Central memory CD8-positive, alpha-beta T cell (primary cell): Measurements from ENCODE around the gene ZMYND10.

Source experiments
- ATAC-seq: fragments of 150-1000 bp; cut with Tn5 transposase; replicated peaks from 2 replicates; pipeline ENCODE4 v1.10.0; 2022; ENCODE audit warnings: mild to moderate bottlenecking, moderate FRiP score, moderate number of reproducible peaks; ENCODE audit not compliant: poor library complexity, severe bottlenecking; ENCODE audit errors: extremely low read depth
- DNase-seq, 2 donors: peaks; one replicate each; pipeline ENCODE4 v3.0.0; 2021; ENCODE audit warnings: low spot score in 2 of 2
- H3K27ac Mint-ChIP-seq: one replicate; pipeline ENCODE4 v1.8.0; 2022; ENCODE audit warnings: low read depth, mild to moderate bottlenecking, moderate library complexity, mixed read lengths
- H3K27me3 Mint-ChIP-seq: one replicate; pipeline ENCODE4 v1.8.0; 2022; ENCODE audit warnings: mixed read lengths
- H3K36me3 Mint-ChIP-seq: one replicate; pipeline ENCODE4 v1.8.0; 2022; ENCODE audit warnings: mild to moderate bottlenecking, moderate library complexity, mixed read lengths; ENCODE audit not compliant: insufficient read depth
- H3K4me1 Mint-ChIP-seq: one replicate; pipeline ENCODE4 v1.8.0; 2022; ENCODE audit warnings: mixed read lengths
- H3K4me3 Mint-ChIP-seq: one replicate; pipeline ENCODE4 v1.8.0; 2022; ENCODE audit warnings: mild to moderate bottlenecking, moderate library complexity, mixed read lengths
- H3K9me3 Mint-ChIP-seq: one replicate; pipeline ENCODE4 v1.8.0; 2022; ENCODE audit warnings: mixed read lengths

ZMYND10 gene

DNA sequence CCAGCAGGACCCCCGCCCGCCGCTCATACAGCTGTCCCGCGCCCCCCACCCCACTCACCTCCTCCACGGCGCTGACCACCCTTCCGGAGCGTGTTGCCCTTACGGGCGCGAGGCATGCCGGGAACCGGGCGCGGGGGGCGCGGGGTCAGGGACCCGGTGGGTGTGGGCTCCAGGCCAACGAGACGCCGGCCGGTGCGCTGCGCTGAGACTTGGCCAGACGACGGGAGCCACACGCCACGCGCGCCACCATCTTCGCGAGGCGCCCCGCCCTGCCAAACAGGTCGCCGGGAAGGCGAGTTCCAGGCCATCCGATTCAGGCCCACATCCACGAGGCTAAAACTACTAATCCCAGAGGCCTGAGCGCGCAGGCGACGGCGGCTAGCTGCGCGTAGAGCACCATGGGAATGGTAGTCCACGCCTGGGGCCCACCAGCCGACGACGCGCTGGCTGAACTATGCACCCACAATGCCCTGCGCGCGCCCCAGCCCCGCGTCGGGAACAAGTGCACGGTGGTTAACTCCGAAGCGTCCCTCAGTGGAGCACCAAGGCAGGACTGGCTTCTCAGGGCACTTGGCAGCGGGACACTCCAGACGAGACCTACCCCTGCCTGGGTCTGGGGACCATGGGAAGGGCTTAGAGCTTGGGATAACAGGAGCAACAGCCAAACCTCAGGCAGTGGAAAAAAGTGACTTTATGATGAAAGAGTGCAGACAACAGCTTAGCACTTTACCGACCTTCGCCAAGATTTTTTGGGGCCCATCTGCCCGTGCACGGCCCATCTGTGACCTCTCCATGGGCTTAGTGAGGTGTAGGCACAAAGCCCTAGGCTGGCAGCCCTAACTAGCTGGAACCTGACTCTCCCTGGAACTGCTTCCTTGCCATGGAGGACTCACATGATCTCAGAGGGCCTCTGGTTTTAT is 53.1 kb downstream of the ZMYND10 start, which contains the start of gene IFRD2:
Gene IFRD2, minus strand, starts transcription at position 271 of the 920 bp plus-strand sequence. Its CDS starts 155 bp downstream, at position 116.
- H3K27me3 Mint-ChIP-seq = no peaks in the 10 kb centered on the region
- H3K36me3 Mint-ChIP-seq = peaks cover 8% of the 10 kb centered on the region
- H3K4me1 Mint-ChIP-seq = peaks cover 18% of the 10 kb centered on the region
- peak within 1 kb of the TSS; percentile 86 for H3K4me3 Mint-ChIP-seq
- no peaks in the 10 kb centered on the region for H3K9me3 Mint-ChIP-seq
- H3K27ac Mint-ChIP-seq = peak within 1 kb of the TSS; percentile 95
- peak; percentile 84 to 93 for DNase-seq
- peak; percentile 100 for ATAC-seq
